OCI-LY1 (cell line): ENCODE data around the gene HMGN2.

Experiments used
- EZH2 ChIP-seq: fragments of 200-600 bp; sonication (generic), shearing (Covaris generic); IDR thresholded peaks from 2 replicates; pipeline ENCODE4 v1.8.0; 2017; ENCODE audit warnings: borderline replicate concordance, mixed run types, mild to moderate bottlenecking, antibody characterized with exemption, low read length, moderate library complexity, mixed read lengths
- TF ChIP-seq, protein P1 (sequence below): fragments of 200-600 bp; sonication (generic), shearing (Covaris generic); IDR thresholded peaks from 2 replicates; pipeline ENCODE4 v1.5.1; 2017; ENCODE audit warnings: mild to moderate bottlenecking, antibody characterized with exemption, low read length, moderate library complexity, mixed read lengths

GRCh38 chr1:26471498-26472319 lies 531 bp upstream of the HMGN2 start:
- TF ChIP-seq, protein P1, sequence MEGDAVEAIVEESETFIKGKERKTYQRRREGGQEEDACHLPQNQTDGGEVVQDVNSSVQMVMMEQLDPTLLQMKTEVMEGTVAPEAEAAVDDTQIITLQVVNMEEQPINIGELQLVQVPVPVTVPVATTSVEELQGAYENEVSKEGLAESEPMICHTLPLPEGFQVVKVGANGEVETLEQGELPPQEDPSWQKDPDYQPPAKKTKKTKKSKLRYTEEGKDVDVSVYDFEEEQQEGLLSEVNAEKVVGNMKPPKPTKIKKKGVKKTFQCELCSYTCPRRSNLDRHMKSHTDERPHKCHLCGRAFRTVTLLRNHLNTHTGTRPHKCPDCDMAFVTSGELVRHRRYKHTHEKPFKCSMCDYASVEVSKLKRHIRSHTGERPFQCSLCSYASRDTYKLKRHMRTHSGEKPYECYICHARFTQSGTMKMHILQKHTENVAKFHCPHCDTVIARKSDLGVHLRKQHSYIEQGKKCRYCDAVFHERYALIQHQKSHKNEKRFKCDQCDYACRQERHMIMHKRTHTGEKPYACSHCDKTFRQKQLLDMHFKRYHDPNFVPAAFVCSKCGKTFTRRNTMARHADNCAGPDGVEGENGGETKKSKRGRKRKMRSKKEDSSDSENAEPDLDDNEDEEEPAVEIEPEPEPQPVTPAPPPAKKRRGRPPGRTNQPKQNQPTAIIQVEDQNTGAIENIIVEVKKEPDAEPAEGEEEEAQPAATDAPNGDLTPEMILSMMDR: no peak
- no peak for TF ChIP-seq EZH2
